Osteocyte (in vitro differentiated cells): Measurements from ENCODE around the gene HIC1. TPM values are rescaled to one million over a fixed set of nuclear protein-coding genes. Genes with fewer than 3 reads are reported as not detected.

Experiments used
- DNase-seq: peaks from one replicate; pipeline ENCODE4 v3.0.0; 2021; ENCODE audit warnings: mixed read lengths; ENCODE audit not compliant: unreplicated experiment; ENCODE audit errors: extremely low spot score
- H3K27ac Mint-ChIP-seq: one replicate; pipeline ENCODE4 v1.8.0; 2021; ENCODE audit warnings: mild to moderate bottlenecking, mixed read lengths; ENCODE audit not compliant: unreplicated experiment
- H3K27me3 Mint-ChIP-seq: one replicate; pipeline ENCODE4 v1.8.0; 2021; ENCODE audit warnings: mixed read lengths; ENCODE audit not compliant: unreplicated experiment
- H3K36me3 Mint-ChIP-seq: one replicate; pipeline ENCODE4 v1.8.0; 2021; ENCODE audit warnings: mixed read lengths; ENCODE audit not compliant: unreplicated experiment
- H3K4me1 Mint-ChIP-seq: one replicate; pipeline ENCODE4 v1.8.0; 2021; ENCODE audit warnings: mixed read lengths; ENCODE audit not compliant: unreplicated experiment
- H3K4me3 Mint-ChIP-seq: one replicate; pipeline ENCODE4 v1.8.0; 2021; ENCODE audit warnings: mild to moderate bottlenecking, moderate library complexity, mixed read lengths; ENCODE audit not compliant: unreplicated experiment
- H3K9me3 Mint-ChIP-seq: one replicate; pipeline ENCODE4 v1.8.0; 2021; ENCODE audit warnings: mixed read lengths; ENCODE audit not compliant: unreplicated experiment
- total RNA-seq: library from RNA; stranded (reverse); gene quantifications from 2 replicates; pipeline ENCODE4 v1.2.1, GENCODE V29; 2021
- TF ChIP-seq, protein P1 (sequence below): fragments of 200-600 bp; sonication (generic); IDR thresholded peaks from 2 replicates; pipeline ENCODE4 v1.5.0; 2021; ENCODE audit warnings: antibody characterized with exemption, mild to moderate bottlenecking, moderate library complexity

Gene HIC1
- total RNA-seq, 1 donor from 2014 or later: 3.3 TPM

GRCh38 chr17:2060681-2061440 is 6.0 kb downstream of the HIC1 start:
- DNase-seq: no peak
- H3K27me3 Mint-ChIP-seq: no peaks in the 10 kb centered on the region
- H3K36me3 Mint-ChIP-seq: peaks cover 30% of the 10 kb centered on the region
- TF ChIP-seq, protein P1, sequence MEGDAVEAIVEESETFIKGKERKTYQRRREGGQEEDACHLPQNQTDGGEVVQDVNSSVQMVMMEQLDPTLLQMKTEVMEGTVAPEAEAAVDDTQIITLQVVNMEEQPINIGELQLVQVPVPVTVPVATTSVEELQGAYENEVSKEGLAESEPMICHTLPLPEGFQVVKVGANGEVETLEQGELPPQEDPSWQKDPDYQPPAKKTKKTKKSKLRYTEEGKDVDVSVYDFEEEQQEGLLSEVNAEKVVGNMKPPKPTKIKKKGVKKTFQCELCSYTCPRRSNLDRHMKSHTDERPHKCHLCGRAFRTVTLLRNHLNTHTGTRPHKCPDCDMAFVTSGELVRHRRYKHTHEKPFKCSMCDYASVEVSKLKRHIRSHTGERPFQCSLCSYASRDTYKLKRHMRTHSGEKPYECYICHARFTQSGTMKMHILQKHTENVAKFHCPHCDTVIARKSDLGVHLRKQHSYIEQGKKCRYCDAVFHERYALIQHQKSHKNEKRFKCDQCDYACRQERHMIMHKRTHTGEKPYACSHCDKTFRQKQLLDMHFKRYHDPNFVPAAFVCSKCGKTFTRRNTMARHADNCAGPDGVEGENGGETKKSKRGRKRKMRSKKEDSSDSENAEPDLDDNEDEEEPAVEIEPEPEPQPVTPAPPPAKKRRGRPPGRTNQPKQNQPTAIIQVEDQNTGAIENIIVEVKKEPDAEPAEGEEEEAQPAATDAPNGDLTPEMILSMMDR: no peak
- H3K4me3 Mint-ChIP-seq: no peak overlapping the region
- H3K4me1 Mint-ChIP-seq: peaks cover 41% of the 10 kb centered on the region
- no peaks in the 10 kb centered on the region for H3K9me3 Mint-ChIP-seq
- no peak overlapping the region for H3K27ac Mint-ChIP-seq

GRCh38 chr17:2061441-2061958 is 6.6 kb downstream of the HIC1 start:
- DNase-seq: no peak

GRCh38 chr17:2062571-2063183 is 7.8 kb downstream of the HIC1 start:
- TF ChIP-seq, protein P1: no peak
- Mint-ChIP-seq H3K36me3 (peaks cover 30% of the 10 kb centered on the region), H3K27ac (peak overlapping the region; percentile 75), H3K4me3 (no peak overlapping the region), H3K4me1 (peaks cover 59% of the 10 kb centered on the region), H3K27me3 (no peaks in the 10 kb centered on the region), H3K9me3 (no peaks in the 10 kb centered on the region)
- no peak for DNase-seq

More at GRCh38 chr17:2061441-2061958, 6.6 kb downstream of the HIC1 start:
- Mint-ChIP-seq H3K9me3 (no peaks in the 10 kb centered on the region), H3K27ac (peak overlapping the region; percentile 75), H3K27me3 (no peaks in the 10 kb centered on the region), H3K4me1 (peaks cover 47% of the 10 kb centered on the region), H3K4me3 (no peak overlapping the region), H3K36me3 (peaks cover 30% of the 10 kb centered on the region)
- TF ChIP-seq, protein P1: no peak

DNA sequence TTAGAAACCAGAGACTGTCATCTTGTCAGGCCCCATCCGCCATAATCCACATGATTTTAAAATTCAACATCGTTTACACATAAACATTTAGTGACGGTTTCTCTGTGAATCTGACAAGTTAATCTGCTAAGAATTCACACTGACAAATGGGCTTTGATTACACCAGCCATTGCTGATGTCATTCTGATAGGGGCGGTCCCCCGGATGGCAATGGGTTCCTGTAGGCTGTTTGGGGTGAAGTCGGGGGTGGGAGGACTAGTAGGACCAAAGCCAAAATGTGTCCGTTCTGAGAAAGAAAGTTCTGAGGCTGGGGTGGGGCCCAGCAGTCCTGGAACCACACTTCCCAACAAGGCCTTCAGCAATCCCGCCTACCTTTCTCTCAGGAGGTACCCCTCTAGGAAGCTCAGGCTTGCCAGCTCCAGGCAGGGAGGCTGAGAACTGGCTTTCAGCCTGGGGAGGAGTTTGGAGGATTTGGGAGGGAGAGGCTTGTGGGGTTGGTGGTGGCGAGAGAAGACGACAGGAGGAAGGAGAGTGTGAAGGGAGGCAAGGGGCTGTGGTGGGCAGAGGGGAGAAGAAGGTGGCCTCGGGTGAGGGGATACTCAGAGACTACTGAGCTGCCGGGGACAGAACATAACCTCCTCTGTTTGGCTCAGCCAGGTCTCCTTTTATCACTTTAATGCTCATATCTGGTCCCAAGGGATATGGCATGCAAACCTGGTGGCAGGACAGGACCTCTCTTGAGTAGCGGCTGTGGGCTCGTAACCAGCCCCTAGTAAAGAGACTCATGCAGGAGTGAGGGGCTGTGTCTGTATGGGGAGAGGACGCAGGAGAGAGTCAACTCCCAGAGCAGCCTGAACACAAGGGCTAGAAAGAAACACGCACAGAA is 8.6 kb downstream of the HIC1 start:
- Mint-ChIP-seq H3K27me3 (no peaks in the 10 kb centered on the region), H3K27ac (peak overlapping the region; percentile 75), H3K9me3 (no peaks in the 10 kb centered on the region), H3K36me3 (peaks cover 30% of the 10 kb centered on the region), H3K4me3 (no peak overlapping the region), H3K4me1 (peaks cover 67% of the 10 kb centered on the region)
- no peak for DNase-seq
- TF ChIP-seq, protein P1: no peak
